Activated T-cell treated with anti-CD3 and anti-CD28 coated beads, Interleukin-2, amount 50 U/mL, for 48 hours (primary cell): ENCODE measurements around the gene ATAD3A.
"Not testable (repeated sequence)": the region's sequence is repeated elsewhere in the genome, so short reads cannot be mapped to it uniquely, and the experiment has no call there.

Experiments
- DNase-seq, 2 experiments: peaks; one replicate each; pipeline ENCODE4 v3.0.0-alpha.2; 2020

The ATAD3A gene

DNA sequence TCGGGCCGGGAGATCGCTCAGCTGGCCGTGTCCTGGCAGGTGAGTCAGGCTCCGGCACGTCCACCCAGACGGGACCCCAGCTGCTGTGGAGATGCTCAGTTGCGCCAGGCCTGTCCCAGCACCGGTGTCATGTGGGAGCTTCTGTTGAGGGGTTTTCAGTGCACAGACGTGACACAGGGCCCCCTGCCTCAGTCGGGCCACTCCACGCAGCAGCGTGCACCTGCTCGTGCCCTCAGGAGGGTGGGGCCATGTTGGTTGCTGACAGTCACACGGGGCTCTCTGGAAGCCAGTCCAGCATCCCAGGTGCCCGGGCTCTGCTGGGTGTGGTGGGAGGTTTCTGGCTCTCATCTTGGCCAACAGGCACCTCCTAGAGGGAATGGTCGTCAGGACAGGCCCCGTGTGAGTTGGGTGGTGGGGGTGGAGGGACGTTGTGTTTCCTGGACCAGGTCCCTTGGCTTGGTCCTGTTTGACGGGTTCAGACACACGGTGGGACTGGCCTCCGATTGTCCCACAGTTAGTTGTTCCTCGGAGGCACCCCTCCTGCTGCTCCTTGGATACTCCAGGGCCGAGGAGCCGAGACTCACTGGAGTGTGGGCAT, 21.2 kb upstream of the ATAD3A start:
- DNase-seq = no peak

DNA sequence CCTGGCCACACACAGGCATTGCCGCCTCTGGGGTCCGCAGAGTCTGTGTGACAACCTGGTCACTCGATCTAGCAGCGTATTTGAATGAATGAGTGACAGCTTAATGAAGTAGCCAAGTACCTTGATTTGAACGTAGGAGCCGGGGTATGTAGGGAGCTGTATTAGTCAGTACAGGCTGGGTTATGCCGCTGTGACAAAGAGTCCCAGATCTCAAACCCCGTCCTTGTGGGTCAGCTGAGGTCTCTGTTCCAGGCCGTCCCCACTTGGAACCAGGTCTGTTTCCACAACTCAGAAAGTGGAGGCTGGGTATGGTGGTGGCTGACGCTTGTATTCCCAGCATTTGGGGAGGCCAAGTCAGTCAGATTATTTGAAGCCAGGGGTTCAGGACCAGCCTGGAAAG, 20.4 kb upstream of the ATAD3A start:
- no peak for DNase-seq

DNA sequence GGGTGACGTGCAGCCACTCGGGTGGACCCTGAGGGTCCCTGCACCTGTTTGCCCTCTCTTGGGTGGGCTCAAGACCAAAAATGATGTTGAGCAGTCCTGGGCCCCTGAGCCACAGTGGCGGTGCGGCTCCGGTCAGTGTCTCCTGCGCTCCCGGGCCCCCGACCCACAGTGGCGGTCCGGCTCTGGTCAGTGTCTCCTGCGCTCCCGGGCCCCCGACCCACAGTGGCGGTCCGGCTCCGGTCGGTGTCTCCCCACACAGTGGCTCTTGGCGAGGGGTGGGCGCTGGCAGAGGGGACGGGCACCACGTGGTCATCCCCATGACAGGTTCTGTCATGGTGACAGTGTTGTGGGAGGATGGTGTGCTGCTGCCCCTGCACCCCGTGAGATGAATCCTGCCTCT, 17.7 kb upstream of the ATAD3A start:
- not testable (repeated sequence) for DNase-seq

DNA sequence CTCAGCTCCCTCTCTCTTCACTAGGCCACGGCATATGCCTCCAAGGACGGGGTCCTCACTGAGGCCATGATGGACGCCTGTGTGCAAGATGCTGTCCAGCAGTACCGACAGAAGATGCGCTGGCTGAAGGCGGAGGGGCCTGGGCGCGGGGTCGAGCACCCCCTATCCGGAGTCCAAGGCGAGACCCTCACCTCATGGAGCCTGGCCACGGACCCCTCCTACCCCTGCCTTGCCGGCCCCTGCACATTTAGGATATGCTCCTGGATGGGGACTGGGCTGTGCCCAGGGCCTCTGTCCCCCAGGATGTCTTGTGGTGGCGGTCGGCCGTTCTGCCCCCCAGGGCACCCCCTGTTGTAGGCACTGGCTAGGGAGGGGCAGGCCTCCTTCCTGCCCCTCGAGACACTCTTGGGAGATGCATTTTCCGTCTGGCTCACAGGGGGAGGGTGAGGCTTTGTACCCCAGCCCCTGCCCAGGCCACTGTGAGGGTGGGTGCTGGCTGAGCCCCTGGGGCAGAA, 16.4 kb upstream of the ATAD3A start:
- DNase-seq = not testable (repeated sequence)

DNA sequence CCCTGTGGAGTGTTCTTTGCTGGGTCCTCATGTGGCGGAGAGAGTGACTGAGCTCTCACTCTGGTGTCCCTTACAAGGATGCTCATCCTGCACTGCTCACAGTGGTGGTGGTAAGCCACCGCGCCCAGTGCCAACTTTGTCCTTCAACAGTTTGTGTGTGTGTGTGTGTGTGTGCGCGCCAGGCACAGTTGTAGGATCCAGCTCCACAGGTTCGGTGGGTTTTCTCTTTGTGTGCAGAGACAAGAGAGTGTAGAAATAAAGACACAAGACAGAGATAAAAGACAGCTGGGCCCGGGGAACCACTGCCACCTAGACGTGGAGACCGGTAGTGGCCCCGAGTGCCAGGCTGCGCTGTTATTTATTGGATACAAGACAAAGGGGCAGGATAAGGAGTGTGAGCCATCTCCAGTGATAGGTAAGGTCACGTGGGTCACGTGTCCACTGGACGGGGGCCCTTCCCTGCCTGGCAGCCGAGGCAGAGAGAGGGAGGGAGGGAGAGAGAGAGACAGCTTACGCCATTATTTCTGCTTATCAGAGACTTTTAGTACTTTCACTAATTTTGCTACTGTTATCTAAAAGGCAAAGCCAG, 7.1 kb upstream of the ATAD3A start:
- DNase-seq = peak; percentile 84 to 88

DNA sequence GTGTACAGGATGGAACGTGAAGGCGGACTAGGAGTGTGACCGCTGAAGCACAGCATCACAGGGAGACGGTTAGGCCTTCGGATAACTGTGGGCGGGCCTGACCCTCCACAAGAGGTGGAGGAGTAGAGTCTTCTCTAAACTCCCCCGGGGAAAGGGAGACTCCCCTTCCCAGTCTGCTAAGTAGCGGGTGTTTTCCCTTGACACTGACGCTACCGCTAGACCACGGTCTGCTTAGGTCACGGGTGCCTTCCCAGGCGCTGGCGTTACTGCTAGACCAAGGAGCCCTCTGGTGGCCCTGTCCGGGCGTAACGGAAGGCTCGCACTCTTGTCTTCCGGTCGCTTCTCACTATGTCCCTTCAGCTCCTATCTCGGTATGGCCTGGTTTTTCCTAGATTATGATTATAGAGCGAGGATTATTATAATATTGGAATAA, 6.6 kb upstream of the ATAD3A start:
- DNase-seq = peak; percentile 35 to 46

DNA sequence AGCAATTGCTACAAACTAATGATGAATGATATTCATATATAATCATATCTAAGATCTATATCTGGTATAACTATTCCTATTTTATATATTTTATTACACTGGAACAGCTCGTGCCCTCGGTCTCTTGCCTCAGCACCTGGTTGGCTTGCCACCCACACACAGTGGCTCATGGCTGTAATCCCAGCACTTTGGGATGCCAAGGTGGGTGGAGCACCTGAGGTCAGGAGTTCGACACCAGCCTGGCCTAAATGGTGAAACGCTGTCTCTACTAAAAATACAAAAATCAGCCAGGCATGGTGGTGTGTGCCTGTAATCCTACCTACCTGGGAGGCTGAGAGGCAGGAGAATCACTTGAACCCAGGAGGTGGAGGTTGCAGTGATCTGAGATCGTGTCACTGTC, 6.2 kb upstream of the ATAD3A start:
- DNase-seq = not testable (repeated sequence)

DNA sequence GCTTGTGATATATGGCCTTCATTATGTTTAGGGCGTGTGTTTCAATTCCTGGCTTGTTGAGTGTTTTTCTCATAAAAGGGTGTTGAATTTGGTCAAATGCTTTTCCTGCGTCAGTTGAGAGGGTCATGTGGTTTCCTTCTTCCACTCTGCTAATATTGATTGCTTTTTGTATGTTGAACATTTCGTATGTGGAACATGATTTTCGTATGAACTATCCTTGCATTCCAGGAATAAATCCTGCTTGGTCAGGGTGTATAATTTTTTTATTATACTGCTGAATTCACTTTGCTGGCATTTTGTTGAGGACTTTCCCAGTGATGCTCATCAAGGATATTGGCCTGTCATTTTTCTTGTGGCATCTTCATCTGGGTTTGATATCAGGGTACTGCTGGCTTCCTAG, 4.7 kb upstream of the ATAD3A start:
- no peak for DNase-seq

DNA sequence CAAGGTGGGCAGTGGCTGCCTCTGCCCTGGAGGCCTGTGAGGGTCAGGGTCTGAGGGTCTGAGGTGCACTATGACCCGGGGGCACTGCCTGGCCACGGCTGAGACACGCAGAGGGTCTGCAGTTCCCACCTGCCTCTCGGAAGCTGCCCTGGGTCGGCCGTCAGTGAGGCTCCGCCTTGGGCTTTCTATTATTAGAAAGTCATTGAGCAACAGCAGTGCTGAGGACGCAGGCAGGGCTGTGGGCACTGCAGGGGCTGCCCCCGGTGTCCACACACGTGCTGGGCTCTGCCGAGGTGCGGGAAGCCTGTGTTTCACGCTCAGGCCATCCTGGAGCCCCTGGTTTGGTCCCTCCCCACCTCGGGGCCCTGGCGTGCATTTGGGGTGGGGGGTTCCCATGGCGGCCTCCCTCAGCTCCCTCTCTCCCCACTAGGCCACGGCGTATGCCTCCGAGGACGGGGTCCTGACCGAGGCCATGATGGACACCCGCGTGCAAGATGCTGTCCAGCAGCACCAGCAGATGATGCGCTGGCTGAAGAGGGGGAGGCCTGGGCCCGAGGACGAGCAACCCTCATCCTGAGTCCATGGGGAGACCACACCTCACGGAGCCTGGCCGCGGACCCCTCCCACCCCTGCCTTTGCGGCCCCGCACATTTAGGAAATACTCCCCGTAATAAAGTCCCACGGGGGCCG, 3.0 kb upstream of the ATAD3A start:
- not testable (repeated sequence) for DNase-seq

DNA sequence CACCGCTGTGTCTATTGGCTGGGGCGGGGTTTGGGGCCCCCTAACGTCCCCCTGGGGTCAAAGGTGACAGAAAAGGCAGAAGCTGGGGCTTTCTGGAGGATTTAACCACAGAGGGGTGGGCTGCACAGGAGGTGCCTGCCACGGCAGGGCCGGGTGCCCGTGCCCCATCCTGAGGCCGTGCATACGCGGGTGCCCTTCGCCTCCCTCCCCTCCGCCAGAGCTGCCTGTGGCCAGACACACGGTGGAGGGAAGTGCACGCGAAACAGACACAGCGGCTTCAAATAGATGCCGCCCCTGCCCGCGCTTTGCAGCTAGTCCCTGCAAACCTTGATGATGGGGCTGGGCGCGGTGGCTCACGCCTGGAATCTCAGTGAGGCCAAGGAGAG, 2.5 kb upstream of the ATAD3A start:
- DNase-seq = not testable (repeated sequence)

DNA sequence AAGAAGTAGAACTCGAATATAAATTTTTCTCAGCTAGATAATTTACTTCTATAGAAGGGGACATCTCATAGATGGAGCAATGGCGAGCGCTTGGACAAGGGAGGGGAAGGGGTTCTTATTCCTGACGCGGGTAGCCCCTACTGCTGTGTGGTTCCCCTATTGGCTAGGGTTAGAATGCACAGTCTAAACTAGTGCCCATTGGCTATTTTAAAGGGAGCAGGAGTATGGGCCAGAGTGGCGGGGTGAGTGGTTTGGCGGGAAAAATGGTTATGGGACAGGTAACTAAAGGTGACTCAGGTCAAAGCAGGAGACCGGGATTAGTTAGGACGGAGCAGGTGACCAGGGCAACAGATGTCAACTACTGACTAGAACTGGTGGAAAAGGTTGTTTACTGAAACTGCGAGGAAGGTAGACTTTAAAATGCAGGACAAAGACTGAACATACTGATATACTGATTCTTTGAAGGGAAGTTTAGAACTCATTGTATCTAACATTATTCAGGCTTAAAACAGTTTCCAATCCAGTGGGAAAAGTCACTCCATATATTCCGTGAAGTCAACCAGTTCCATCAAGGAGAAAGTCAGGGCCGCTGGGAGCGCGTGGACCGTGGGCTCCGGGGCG, 940 bp upstream of the ATAD3A start:
- peak; percentile 53 to 56 for DNase-seq

DNA sequence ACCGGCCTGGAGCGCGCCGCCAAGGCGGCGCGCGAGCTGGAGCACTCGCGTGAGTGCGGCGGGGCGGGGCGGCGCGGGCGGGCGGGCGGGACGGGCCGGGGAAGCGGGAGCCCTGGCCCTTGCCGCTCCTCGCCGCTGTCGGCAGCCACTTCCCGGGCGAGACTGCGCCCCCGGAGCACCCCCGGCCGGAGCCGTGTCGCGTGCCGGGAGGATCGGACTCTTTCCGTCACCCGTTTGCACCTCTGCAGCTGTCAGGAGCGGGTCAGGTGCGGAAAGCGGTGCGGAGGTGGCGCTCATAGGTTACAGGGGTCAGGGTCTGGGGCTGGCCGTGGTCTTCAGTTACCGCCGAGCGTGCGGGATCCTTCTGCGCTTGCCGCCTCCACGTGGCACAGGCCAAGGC, 463 bp downstream of the ATAD3A start:
- DNase-seq = peak; percentile 53 to 54

DNA sequence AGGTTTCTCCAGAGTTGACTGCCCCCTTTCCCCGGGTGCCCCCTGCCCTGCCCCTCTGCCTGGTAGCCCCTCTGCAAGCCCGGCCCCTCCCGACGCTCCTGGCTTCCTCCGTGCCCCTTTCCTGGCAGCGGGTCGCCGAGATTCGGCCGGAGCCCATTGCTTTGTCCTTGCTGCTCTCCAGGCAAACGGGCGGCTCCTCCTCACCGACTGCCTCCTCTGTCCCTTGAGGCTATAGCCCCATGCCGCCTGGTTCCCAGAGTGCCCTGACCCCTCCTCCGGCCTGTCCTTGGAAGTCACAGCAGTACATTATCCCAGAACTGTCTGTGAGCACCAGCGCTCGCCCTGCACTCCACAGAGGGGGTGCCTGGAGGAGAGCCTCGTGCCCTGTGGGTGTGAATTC, 1.7 kb downstream of the ATAD3A start:
- not testable (repeated sequence) for DNase-seq

DNA sequence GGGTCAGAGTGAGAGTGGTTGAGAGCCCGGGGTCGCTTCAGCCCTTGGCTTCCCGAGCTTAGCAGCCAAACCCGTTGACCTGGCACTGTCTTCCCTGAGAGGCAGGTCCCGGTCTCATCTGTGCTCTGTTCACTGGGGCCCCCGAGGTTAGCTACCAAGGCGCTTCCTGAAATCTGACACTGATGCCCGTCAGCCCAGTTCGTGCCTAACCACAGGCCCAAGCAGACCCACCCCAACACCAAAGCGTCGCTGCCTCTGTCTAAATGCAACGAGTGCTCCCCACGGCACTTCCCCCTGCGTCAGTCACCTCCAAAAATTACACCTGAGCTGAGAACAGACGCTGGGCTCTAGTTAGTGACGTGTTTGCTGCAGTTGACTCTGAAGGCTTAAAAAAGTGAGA, 2.4 kb downstream of the ATAD3A start:
- DNase-seq = not testable (repeated sequence)

DNA sequence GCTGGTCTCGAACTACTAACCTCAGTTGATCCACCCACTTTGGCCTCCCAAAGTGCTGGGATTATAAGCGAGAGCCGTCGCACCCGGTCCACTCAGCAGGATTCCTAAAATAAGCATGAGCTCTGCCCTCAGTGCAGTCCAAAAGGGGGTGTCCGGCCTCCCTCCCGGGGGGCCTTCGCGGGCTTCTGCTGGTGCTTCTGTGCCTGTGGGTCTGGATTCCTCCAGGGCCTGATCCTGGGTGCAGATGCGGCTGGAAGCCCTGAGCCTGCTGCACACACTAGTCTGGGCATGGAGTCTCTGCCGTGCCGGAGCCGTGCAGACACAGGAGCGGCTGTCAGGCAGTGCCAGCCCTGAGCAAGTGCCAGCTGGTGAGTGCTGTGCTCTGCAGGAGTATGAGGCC, 5.0 kb downstream of the ATAD3A start:
- DNase-seq = not testable (repeated sequence)

DNA sequence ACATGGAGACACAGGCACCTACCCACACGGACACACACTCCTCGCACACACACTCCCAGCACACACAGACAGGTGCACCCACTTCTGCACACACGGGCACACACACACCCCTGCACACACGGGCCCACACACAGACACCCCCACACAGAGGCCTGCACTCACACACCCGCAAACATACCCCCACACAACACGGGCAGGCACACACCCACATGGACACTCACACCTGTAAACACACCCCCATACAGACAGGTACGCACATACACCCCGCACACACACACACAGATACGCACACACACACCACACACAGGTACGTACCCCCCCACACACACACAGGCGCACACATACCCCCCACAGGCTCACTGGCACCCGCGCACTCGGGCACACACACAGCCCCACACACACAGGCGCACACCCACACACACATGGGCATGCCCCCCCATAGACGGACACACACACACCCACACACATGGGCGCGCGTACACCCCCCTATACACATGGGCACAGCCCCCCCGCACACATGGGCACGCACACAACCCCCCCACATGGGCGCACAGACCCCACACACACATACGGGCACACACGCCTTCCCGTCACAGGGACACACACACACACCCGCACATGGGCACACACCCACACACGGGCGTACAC, 6.1 kb downstream of the ATAD3A start:
- DNase-seq = no peak

DNA sequence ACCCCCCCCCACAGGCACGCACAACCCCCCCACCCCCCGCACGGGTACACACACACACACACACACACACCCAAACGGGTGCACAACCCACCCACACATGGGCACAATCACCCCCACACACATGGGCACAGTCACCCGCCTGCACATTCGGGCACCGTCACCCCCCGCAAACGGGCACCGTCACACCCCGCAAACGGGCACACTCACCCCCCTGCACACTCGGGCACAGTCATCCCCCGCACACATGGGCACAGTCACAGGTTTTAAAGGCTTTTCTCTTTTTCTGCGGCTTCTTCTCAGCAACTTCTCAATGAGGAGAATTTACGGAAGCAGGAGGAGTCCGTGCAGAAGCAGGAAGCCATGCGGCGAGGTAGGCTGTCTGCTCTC, 6.7 kb downstream of the ATAD3A start:
- not testable (repeated sequence) for DNase-seq

DNA sequence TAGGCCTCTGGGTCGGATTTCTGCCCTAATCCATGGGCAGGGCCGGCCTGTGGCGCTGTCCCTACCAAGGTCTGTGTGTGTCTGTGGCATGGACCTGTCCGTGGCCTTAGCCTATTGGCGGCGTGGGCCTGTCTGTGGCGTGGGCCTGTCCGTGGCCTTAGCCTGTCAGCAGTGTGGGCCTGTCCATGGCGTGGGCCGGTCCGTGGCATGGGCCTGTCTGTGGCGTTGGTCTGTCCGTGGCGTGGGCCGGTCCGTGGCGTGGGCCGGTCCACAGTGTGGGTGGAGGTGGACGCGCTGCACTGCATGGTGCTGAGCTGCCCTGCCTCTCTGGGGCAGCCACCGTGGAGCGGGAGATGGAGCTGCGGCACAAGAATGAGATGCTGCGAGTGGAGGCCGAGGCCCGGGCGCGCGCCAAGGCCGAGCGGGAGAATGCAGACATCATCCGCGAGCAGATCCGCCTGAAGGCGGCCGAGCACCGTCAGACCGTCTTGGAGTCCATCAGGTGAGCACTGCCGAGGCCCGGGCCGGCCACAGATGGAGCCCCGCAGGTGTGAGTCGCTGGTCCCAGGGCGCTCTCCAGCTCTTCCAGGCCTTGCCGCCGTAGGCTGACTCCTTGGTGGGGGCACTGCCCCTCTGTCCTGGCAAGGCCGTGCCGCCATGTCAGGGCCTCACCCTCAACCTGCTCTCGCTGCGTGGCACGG, 8.0 kb downstream of the ATAD3A start:
- DNase-seq = not testable (repeated sequence)

DNA sequence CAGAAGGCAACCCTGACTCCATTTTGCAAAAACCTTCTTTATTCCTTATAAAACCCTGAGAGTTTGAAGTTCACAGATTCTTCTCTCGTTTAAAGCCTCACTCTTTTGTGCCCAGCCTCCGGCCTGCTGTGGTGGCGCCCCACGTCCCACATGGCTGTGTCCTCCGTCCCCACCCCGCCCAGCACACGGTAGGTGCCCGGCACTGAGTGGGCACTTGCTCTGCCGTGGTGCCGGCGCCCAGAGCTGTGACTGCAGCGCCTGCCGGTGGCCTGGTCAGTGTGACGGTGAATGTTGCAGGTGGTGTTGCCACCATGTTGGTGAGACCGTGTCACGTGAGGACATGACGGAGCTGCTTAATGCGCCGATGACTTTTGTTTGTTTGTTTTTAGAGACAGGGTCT, 9.4 kb downstream of the ATAD3A start:
- DNase-seq = no peak

DNA sequence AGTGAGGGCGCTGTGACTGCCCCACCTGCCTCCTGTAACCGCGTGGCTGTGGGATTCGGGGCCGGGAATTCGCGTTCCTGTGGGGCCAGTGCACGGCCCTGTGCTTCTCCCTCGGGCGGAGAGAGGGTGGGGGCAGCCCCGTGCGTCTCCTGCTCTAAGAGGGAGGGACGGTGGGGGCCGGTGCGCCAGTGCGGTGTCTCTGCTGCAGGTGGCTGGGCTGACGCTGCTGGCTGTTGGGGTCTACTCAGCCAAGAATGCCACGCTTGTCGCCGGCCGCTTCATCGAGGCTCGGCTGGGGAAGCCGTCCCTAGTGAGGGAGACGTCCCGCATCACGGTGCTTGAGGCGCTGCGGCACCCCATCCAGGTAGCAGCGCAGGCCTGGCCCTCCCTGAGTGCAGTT, 10.6 kb downstream of the ATAD3A start:
- not testable (repeated sequence) for DNase-seq

DNA sequence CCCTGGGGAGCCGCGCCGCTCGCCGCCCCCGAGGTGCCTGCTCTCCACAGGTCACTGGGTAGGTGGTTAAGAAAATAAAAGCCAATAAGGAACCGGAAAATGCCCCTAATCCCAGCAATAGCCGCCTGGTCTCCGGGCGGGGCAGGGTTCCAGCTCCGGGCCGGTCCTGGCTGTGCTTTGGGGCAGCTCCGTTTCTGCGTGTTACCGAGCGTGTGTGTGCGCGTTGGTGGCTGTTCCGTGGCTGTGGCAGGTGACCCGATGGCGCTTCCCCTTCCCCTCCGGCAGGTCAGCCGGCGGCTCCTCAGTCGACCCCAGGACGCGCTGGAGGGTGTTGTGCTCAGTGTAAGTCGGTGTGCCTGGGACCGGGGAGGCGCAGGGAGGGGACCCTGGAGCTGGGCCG, 11.3 kb downstream of the ATAD3A start:
- DNase-seq = not testable (repeated sequence)

DNA sequence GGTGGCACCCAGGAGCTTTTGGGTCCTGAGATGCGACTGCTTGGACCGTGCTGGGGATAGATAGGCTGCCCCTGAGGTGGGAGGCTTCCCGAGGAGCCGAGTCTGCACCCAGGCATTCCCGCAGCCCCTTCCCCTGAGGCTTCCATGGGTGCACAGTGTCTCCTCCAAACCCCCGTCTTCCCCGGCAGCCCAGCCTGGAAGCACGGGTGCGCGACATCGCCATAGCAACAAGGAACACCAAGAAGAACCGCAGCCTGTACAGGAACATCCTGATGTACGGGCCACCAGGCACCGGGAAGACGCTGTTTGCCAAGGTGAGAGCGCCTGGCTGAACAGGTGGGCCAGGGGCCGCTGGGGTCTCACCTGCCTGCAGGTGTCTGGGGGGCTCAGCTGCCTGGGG, 11.7 kb downstream of the ATAD3A start:
- DNase-seq = not testable (repeated sequence)
